K562 (cell line): ENCODE results near the gene SUFU. TPM values are rescaled to one million over a fixed set of nuclear protein-coding genes. Genes with fewer than 3 reads are reported as not detected.

ENCODE experiments used
- ATAC-seq: fragments of 200-7000 bp; cut with Tn5 transposase; 3 replicates; pipeline ENCODE4 v1.9.1; 2020; ENCODE audit warnings: moderate library complexity
- BruUV-seq: library from RNA; stranded (reverse); fragments of 400-500 nt; replicated peaks from 2 replicates; lab custom pipeline; 2021; lab: Mats Ljungman, UMichigan
- CTCF ChIA-PET: fragments of 300-600 bp; formaldehyde crosslinking; extraction: SDS; loops from one replicate; lab custom pipeline; 2021; ENCODE audit warnings: low intra/inter-chr PET ratio; lab: Yijun Ruan, JAX
- POLR2A ChIA-PET: fragments of 300-600, 350-650 bp; sonication (Branson Sonifier 250); formaldehyde crosslinking; extraction: SDS; loops from one replicate; lab custom pipeline; 2021; ENCODE audit warnings: antibody characterized with exemption, inconsistent platforms; lab: Yijun Ruan, JAX
- DNase-seq, 4 experiments: peaks; one replicate each; pipeline versions ENCODE4 v3.0.0 to v3.0.0-alpha.2; 2011 to 2018; ENCODE audit warnings: low spot score in 3 of 4, mixed read lengths in 3 of 4; ENCODE audit errors: extremely low read depth in 1 of 4
- FAIRE-seq: peaks from 2 replicates; lab custom pipeline; 2011; peaks lifted over from hg19 to GRCh38; lab: Jason Lieb, UNC
- H2AFZ ChIP-seq: 2 replicates; pipeline ENCODE4 v1.6.0; 2011; ENCODE audit warnings: low read depth, low read length, control low read depth, inconsistent platforms
- H3K27ac ChIP-seq: fragments of 200-600 bp; 3 replicates; pipeline ENCODE4 v1.8.0; 2011; ENCODE audit warnings: low read depth, mild to moderate bottlenecking, control low read depth, inconsistent platforms, low read length, moderate library complexity, mixed read lengths; ENCODE audit errors: extremely low read depth
- H3K27me3 ChIP-seq, 2 experiments: fragments of 300-600 bp in 1 of 2; 2 replicates in 1 of 2; 3 replicates in 1 of 2; pipeline versions ENCODE4 v1.6.0 to v1.8.0; 2011; ENCODE audit warnings: inconsistent platforms in 2 of 2, low read length in 2 of 2, mild to moderate bottlenecking in 1 of 2, mixed read lengths in 1 of 2, moderate library complexity in 1 of 2; ENCODE audit not compliant: control insufficient read depth in 2 of 2, insufficient read depth in 2 of 2
- H3K36me3 ChIP-seq: fragments of 300-600 bp; 3 replicates; pipeline ENCODE4 v1.8.0; 2011; ENCODE audit warnings: mild to moderate bottlenecking, low read length, inconsistent platforms; ENCODE audit not compliant: control insufficient read depth, insufficient read depth
- H3K4me1 ChIP-seq, 2 experiments: fragments of 200-600 bp in 1 of 2; replicated peaks in 1 of 2; 2 replicates in 1 of 2; 3 replicates in 1 of 2; pipeline versions ENCODE4 v1.5.1 to v1.8.0; 2011; ENCODE audit warnings: inconsistent platforms in 2 of 2, low read length in 2 of 2, mild to moderate bottlenecking in 1 of 2, mixed read lengths in 1 of 2, moderate library complexity in 1 of 2; ENCODE audit not compliant: control insufficient read depth in 2 of 2, insufficient read depth in 2 of 2
- H3K4me2 ChIP-seq: 2 replicates; pipeline ENCODE4 v1.6.1; 2011; ENCODE audit warnings: low read length, control low read depth, inconsistent platforms, mixed read lengths; ENCODE audit not compliant: insufficient read depth
- H3K4me3 ChIP-seq: fragments of 200-600 bp; sonication (generic), shearing (Covaris generic); 2 replicates; pipeline ENCODE4 v1.5.1; 2016; ENCODE audit warnings: control low read depth, inconsistent platforms
- H3K79me2 ChIP-seq: fragments of 200-600 bp; 3 replicates; pipeline ENCODE4 v1.8.0; 2011; ENCODE audit warnings: low read length, inconsistent platforms; ENCODE audit not compliant: control insufficient read depth, insufficient read depth
- H3K9ac ChIP-seq, 2 experiments: 2 replicates each; pipeline versions ENCODE4 v1.6.0 to v1.6.1; 2011; ENCODE audit warnings: low read depth in 2 of 2, low read length in 2 of 2, control low read depth in 1 of 2, inconsistent platforms in 1 of 2, mild to moderate bottlenecking in 1 of 2, mixed read lengths in 1 of 2; ENCODE audit not compliant: insufficient read depth in 1 of 2
- H3K9me1 ChIP-seq: one replicate; pipeline ENCODE4 v1.6.0; 2011; ENCODE audit warnings: inconsistent platforms, mild to moderate bottlenecking, low read length, moderate library complexity; ENCODE audit not compliant: control insufficient read depth, insufficient read depth
- H3K9me3 ChIP-seq: replicated peaks from 2 replicates; pipeline ENCODE4 v1.5.1; 2011; ENCODE audit warnings: low read depth, low read length, inconsistent platforms; ENCODE audit not compliant: control insufficient read depth, insufficient read depth
- H4K20me1 ChIP-seq: replicated peaks from 2 replicates; pipeline ENCODE4 v1.6.1; 2011; ENCODE audit warnings: low read length, inconsistent platforms, mixed read lengths; ENCODE audit not compliant: control insufficient read depth, insufficient read depth
- EGR1 ChIP-seq: fragments of 450-650 bp; conservative IDR thresholded peaks from 2 replicates; pipeline ENCODE4 v1.6.1; 2017; ENCODE audit warnings: mild to moderate bottlenecking
- MLLT1 ChIP-seq, 2 experiments: fragments of 450-650 bp; IDR thresholded peaks; 2 replicates each; pipeline ENCODE4 v1.6.1; 2016
- ZMIZ1 ChIP-seq, 2 experiments: fragments of 150-350 bp in 1 of 2; IDR thresholded peaks; 2 replicates each; pipeline ENCODE4 v1.6.1; 2012 to 2016; ENCODE audit warnings: low read depth in 2 of 2, low read length in 2 of 2, mild to moderate bottlenecking in 1 of 2, moderate library complexity in 1 of 2
- WGBS: fragments of 100-300 bp; shearing (Covaris generic); methylation state at CpG from one replicate; pipeline ENCODE4 v1.1.6; 2016; ENCODE audit warnings: low coverage, mixed read lengths; ENCODE audit not compliant: insufficient coverage; ENCODE audit errors: missing lambda C conversion rate; 5-methylcytosine and 5-hydroxymethylcytosine counted together
- in situ Hi-C: fragments of 300-500 bp; cut with MboI; formaldehyde crosslinking; loops from 4 replicates; pipeline ENCODE4 v1.15.0; 2018; ENCODE audit warnings: inconsistent platforms, mixed read lengths
- intact Hi-C: fragments of 100-400 bp; cut with micrococcal nuclease; formaldehyde crosslinking; loops from 2 replicates; pipeline ENCODE4 v1.14.2; 2022
- polyA plus RNA-seq, 8 experiments: library from polyadenylated mRNA; depleted of rRNA in 4 of 8; stranded (reverse) in 5 of 8; unstranded in 3 of 8; fragments of >200 nt; fragmentation: Nextera tagmentation in 2 of 8; fragmentation: Illumina TruSeq in 1 of 8; extraction: Ambion mirVana in 2 of 8; extraction: Trizol in 1 of 8; gene quantifications; 2 replicates each; pipeline versions ENCODE4 v1.2.1 to v1.2.3, GENCODE V29; 2011 to 2014; ENCODE audit warnings: inconsistent platforms in 1 of 8, missing spikeins in 1 of 8
- total RNA-seq, 7 experiments: library from RNA; depleted of rRNA in 6 of 7; stranded (reverse); fragments of >200 nt in 6 of 7; fragmentation: Illumina TruSeq in 2 of 7; extraction: Trizol in 2 of 7; gene quantifications; 2 replicates each; pipeline versions ENCODE4 v1.2.1 to v1.2.3, GENCODE V29; 2011 to 2021; ENCODE audit warnings: low replicate concordance in 1 of 7

Gene SUFU
- total and polyA plus RNA-seq, 9 of the 15 experiments (the other 6 are each of a cell fraction or from before 2014, with no cell fraction given), result 0.59 to 6.3 (median 0.82) TPM

GRCh38 chr10:102555781-102556328, 52.1 kb downstream of the SUFU start:
- Histone ChIP-seq H3K27me3 (no peaks in the 10 kb centered on the region), H3K9me1 (no peaks in the 10 kb centered on the region), H3K4me2 (no peak overlapping the region), H4K20me1 (no peaks in the 10 kb centered on the region; the same call in 1 of the 2 replicates), H3K4me3 (no peak overlapping the region), H3K36me3 (no peaks in the 10 kb centered on the region)
- no peak for FAIRE-seq
- BruUV-seq, result no TSS peak
- peak; percentile 50 for TF ChIP-seq EGR1
- TF ChIP-seq ZMIZ1 (IDR thresholded peaks at IDR 0.05; ENCODE audit: low read depth in 2 of 2, low read length in 2 of 2), result no peak
- TF ChIP-seq MLLT1 (IDR thresholded peaks at IDR 0.05), result no peak
- TF ChIP-seq, all 486 proteins: peak for 1
- no peak for ATAC-seq
- no peaks in the 10 kb centered on the region for H3K9me3 ChIP-seq
- no peak for DNase-seq
- H2AFZ ChIP-seq, result no peak overlapping the region
- H3K4me1 ChIP-seq, result no peaks in the 10 kb centered on the region
- intact Hi-C loops, result no loop called here
- POLR2A ChIA-PET, result interaction anchor here (0.9 kb wide), 1 partner anchor 11 kb away, joined by 3 read pairs; no protein-coding TSS in a partner anchor
- no peak overlapping the region for H3K27ac ChIP-seq
- H3K9ac ChIP-seq, result no peak overlapping the region; a peak in 1 of 4 replicates
- WGBS, result 50% methylated on average over 10 of the region's 11 CpGs
- CTCF ChIA-PET, result no interaction called here
- in situ Hi-C loops, result no loop called here
- H3K79me2 ChIP-seq, result no peaks in the 10 kb centered on the region
